Measurements from ENCODE around the gene ATCAY.

ATCAY gene

DNA sequence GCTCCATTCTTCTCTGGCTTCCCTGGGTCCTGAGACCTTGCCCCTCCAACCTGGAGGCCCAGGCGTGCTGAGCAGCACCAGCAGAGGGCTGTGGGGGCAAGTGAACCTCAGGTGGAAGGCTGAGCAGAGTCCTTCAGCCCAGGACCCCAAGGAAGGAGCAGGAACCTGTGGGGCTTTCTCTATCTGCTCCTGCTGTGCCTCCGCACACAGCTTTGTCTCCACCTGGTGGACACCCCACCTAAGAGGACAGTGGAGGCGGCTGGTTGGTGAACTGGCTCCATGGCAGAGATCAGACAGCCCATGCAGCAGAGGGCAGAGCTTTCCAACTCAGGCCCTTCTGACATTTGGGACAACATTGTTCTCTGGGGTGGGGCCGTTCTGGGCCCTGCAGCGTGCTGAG lies 31.4 kb upstream of the ATCAY start:
- DNase-seq, result peak; percentile 56
- no peak overlapping the region for H2AFZ ChIP-seq (ENCODE audit: low read depth, low read length)

GRCh38 chr19:3849787-3850186 lies 30.7 kb upstream of the ATCAY start:
- DNase-seq (no peak), ATAC-seq (ENCODE audit: insufficient read depth, low read depth) (no peak)
- Histone ChIP-seq H3K9ac (ENCODE audit: low read depth, low read length) (no peak overlapping the region), H3K27ac (ENCODE audit: low read length) (no peak overlapping the region), H3K9me3 (ENCODE audit: insufficient read depth, low read length, severe bottlenecking) (no peaks in the 10 kb centered on the region), H3K4me2 (ENCODE audit: insufficient read depth, low read length) (no peak overlapping the region), H3K79me2 (ENCODE audit: insufficient read depth, low read length) (no peaks in the 10 kb centered on the region), H3K27me3 (ENCODE audit: insufficient read depth, low read length, poor library complexity) (no peaks in the 10 kb centered on the region), H3K4me1 (ENCODE audit: insufficient read depth, low read length) (no peaks in the 10 kb centered on the region), H4K20me1 (ENCODE audit: insufficient read depth, low read length) (no peaks in the 10 kb centered on the region), H3K36me3 (ENCODE audit: insufficient read depth, low read length) (no peaks in the 10 kb centered on the region), H3K4me3 (ENCODE audit: low read depth in 1 of 2, low read length in 2 of 2) (no peak overlapping the region), H2AFZ (ENCODE audit: low read depth, low read length) (no peak overlapping the region)
- TF ChIP-seq, protein P1, sequence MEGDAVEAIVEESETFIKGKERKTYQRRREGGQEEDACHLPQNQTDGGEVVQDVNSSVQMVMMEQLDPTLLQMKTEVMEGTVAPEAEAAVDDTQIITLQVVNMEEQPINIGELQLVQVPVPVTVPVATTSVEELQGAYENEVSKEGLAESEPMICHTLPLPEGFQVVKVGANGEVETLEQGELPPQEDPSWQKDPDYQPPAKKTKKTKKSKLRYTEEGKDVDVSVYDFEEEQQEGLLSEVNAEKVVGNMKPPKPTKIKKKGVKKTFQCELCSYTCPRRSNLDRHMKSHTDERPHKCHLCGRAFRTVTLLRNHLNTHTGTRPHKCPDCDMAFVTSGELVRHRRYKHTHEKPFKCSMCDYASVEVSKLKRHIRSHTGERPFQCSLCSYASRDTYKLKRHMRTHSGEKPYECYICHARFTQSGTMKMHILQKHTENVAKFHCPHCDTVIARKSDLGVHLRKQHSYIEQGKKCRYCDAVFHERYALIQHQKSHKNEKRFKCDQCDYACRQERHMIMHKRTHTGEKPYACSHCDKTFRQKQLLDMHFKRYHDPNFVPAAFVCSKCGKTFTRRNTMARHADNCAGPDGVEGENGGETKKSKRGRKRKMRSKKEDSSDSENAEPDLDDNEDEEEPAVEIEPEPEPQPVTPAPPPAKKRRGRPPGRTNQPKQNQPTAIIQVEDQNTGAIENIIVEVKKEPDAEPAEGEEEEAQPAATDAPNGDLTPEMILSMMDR (IDR thresholded peaks at IDR 0.05; ENCODE audit: borderline replicate concordance, extremely low read depth, low read length, poor library complexity, severe bottlenecking), result no peak
- no peak for TF ChIP-seq EZH2 (IDR thresholded peaks at IDR 0.05; ENCODE audit: borderline replicate concordance, low read depth, low read length, severe bottlenecking)

More for the DNA sequence above, 31.4 kb upstream of the ATCAY start:
- Histone ChIP-seq H3K4me1 (ENCODE audit: insufficient read depth, low read length) (no peaks in the 10 kb centered on the region), H4K20me1 (ENCODE audit: insufficient read depth, low read length) (no peaks in the 10 kb centered on the region), H3K36me3 (ENCODE audit: insufficient read depth, low read length) (no peaks in the 10 kb centered on the region), H3K27ac (ENCODE audit: low read length) (no peak overlapping the region), H3K27me3 (ENCODE audit: insufficient read depth, low read length, poor library complexity) (no peaks in the 10 kb centered on the region), H3K9ac (ENCODE audit: low read depth, low read length) (no peak overlapping the region), H3K4me2 (ENCODE audit: insufficient read depth, low read length) (no peak overlapping the region), H3K4me3 (ENCODE audit: low read depth in 1 of 2, low read length in 2 of 2) (no peak overlapping the region), H3K9me3 (ENCODE audit: insufficient read depth, low read length, severe bottlenecking) (no peaks in the 10 kb centered on the region), H3K79me2 (ENCODE audit: insufficient read depth, low read length) (no peaks in the 10 kb centered on the region)
- peak; percentile 73 for ATAC-seq (ENCODE audit: insufficient read depth, low read depth)
- TF ChIP-seq, protein P1 (IDR thresholded peaks at IDR 0.05; ENCODE audit: borderline replicate concordance, extremely low read depth, low read length, poor library complexity, severe bottlenecking), result peak; percentile 73
- TF ChIP-seq EZH2 (IDR thresholded peaks at IDR 0.05; ENCODE audit: borderline replicate concordance, low read depth, low read length, severe bottlenecking), result no peak

GRCh38 chr19:3850320-3850972 lies 30.0 kb upstream of the ATCAY start:
- ATAC-seq (ENCODE audit: insufficient read depth, low read depth) (no peak), DNase-seq (no peak)
- Histone ChIP-seq H3K4me2 (ENCODE audit: insufficient read depth, low read length) (no peak overlapping the region), H3K27ac (ENCODE audit: low read length) (no peak overlapping the region), H3K9me3 (ENCODE audit: insufficient read depth, low read length, severe bottlenecking) (no peaks in the 10 kb centered on the region), H4K20me1 (ENCODE audit: insufficient read depth, low read length) (no peaks in the 10 kb centered on the region), H3K79me2 (ENCODE audit: insufficient read depth, low read length) (no peaks in the 10 kb centered on the region), H2AFZ (ENCODE audit: low read depth, low read length) (no peak overlapping the region), H3K4me3 (ENCODE audit: low read depth in 1 of 2, low read length in 2 of 2) (no peak overlapping the region), H3K36me3 (ENCODE audit: insufficient read depth, low read length) (no peaks in the 10 kb centered on the region), H3K4me1 (ENCODE audit: insufficient read depth, low read length) (no peaks in the 10 kb centered on the region), H3K9ac (ENCODE audit: low read depth, low read length) (no peak overlapping the region), H3K27me3 (ENCODE audit: insufficient read depth, low read length, poor library complexity) (no peaks in the 10 kb centered on the region)
- TF ChIP-seq, protein P1 (IDR thresholded peaks at IDR 0.05; ENCODE audit: borderline replicate concordance, extremely low read depth, low read length, poor library complexity, severe bottlenecking), result no peak
- TF ChIP-seq EZH2 (IDR thresholded peaks at IDR 0.05; ENCODE audit: borderline replicate concordance, low read depth, low read length, severe bottlenecking), result no peak
